ENCODE results near the gene HOXC12. TPM values are rescaled to one million over a fixed set of nuclear protein-coding genes. Genes with fewer than 3 reads are reported as not detected.

The HOXC12 gene
- total and polyA plus RNA-seq, 4 donors: not detected

DNA sequence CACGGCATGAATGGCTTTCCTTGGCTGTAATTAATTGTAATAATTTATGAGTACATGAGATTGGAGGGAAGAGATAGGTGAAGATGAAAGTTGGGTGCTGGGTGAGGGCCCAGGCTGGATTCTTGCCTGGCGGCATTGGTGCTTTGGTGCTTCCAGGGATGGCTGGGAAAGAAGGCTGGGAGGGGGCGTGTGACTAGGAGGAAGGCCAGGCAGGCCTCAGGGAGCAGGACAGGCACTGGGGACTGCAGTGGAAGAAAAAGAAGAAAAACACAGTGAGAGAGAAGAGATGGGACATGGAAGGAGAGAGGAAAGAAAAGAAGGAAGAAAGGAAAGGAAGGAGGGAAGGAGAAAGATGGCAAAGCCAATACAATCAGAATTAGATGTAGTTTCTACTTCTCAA lies 48.9 kb downstream of the HOXC12 start:
- Histone ChIP-seq H3K27me3 (ENCODE audit: control insufficient read depth in 4 of 4, insufficient read depth in 4 of 4, low read length in 3 of 4) (peaks cover 5 to 52% (median 12%) of the 10 kb centered on the region in 4 donors), H3K9me3 (ENCODE audit: control insufficient read depth in 4 of 4, low read length in 3 of 4) (no peaks in the 10 kb centered on the region), H3K27ac (ENCODE audit: low read depth in 1 of 2, low read length in 2 of 2) (no peak overlapping the region), H3K4me1 (ENCODE audit: control insufficient read depth in 4 of 4, insufficient read depth in 4 of 4, low read length in 3 of 4) (peaks cover 6 to 15% (median 10%) of the 10 kb centered on the region in 4 donors), H3K4me3 (ENCODE audit: low read depth in 1 of 3, low read length in 3 of 3) (no peak overlapping the region), H3K9ac (ENCODE audit: low read depth in 1 of 2, low read length in 2 of 2) (no peak overlapping the region), H3K36me3 (ENCODE audit: control insufficient read depth in 4 of 4, insufficient read depth in 3 of 4, low read depth in 1 of 4, low read length in 3 of 4) (no peaks in the 10 kb centered on the region)
- DNase-seq (ENCODE audit: low spot score): no peak
- WGBS: 26% methylated on average over 3 of the region's 3 CpGs
- TF ChIP-seq TAF1 (conservative IDR thresholded peaks at IDR 0.05) (no peak), JUND (IDR thresholded peaks at IDR 0.05) (no peak), RXRA (IDR thresholded peaks at IDR 0.05) (no peak), HNF4G (IDR thresholded peaks at IDR 0.05) (no peak)
- TF ChIP-seq, protein P1, sequence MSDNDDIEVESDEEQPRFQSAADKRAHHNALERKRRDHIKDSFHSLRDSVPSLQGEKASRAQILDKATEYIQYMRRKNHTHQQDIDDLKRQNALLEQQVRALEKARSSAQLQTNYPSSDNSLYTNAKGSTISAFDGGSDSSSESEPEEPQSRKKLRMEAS (IDR thresholded peaks at IDR 0.05): no peak

DNA sequence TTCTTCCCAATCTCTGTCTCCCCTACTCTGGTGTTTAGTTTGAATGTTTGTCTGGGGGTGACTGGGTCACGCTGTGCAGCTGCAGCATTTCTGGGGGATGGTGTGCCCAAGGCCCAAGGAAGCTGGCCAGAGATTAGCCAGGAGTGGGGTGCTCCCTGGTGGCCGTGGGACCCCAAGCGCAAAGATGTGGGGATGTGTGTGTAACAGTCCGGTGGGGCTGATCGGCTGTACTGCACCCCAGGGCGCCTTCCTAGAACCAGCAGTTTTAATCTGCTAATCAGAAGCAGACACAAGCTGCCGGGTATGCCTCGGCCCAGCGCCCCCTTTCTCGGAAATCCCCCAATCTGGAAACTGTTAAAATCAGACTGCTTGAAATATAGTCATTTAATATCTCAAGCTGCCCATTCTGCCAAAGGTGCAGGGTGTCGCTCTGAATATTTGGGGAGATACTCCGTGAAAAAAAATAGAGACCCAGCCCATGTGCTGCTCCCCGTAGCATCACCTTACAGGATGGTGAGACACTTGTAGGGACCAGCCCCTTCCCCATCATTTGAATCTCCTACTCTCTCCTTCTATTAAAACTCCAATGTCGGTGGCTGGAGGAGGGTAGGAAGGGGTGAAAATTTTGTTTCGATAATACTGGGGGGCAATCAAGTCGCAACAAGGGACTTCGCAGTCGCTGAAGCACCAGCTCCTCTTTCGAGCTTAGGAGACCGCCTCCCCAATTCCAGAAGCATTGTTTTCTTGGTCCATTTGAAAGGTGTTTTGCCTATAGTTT lies 49.5 kb downstream of the HOXC12 start:
- no peak overlapping the region for H3K27ac ChIP-seq (ENCODE audit: low read depth in 1 of 2, low read length in 2 of 2)
- H3K27me3 ChIP-seq (ENCODE audit: control insufficient read depth in 4 of 4, insufficient read depth in 4 of 4, low read length in 3 of 4): peaks cover 5 to 49% (median 12%) of the 10 kb centered on the region in 4 donors
- DNase-seq (ENCODE audit: low spot score): no peak
- TF ChIP-seq HNF4A (conservative IDR thresholded peaks at IDR 0.05) (no peak), HNF4G (IDR thresholded peaks at IDR 0.05) (no peak), RXRA (IDR thresholded peaks at IDR 0.05) (no peak), NR2F2 (IDR thresholded peaks at IDR 0.05) (no peak), EGR1 (IDR thresholded peaks at IDR 0.05; ENCODE audit: low read depth in 2 of 2) (no peak), GABPA (IDR thresholded peaks at IDR 0.05 in 1 of 2, conservative IDR thresholded peaks at IDR 0.05 in 1 of 2) (no peak), TAF1 (conservative IDR thresholded peaks at IDR 0.05) (no peak), FOXA2 (IDR thresholded peaks at IDR 0.05) (no peak), YY1 (IDR thresholded peaks at IDR 0.05) (no peak), FOXA1 (IDR thresholded peaks at IDR 0.05) (no peak), SP1 (IDR thresholded peaks at IDR 0.05) (no peak)
- TF ChIP-seq, protein P2, sequence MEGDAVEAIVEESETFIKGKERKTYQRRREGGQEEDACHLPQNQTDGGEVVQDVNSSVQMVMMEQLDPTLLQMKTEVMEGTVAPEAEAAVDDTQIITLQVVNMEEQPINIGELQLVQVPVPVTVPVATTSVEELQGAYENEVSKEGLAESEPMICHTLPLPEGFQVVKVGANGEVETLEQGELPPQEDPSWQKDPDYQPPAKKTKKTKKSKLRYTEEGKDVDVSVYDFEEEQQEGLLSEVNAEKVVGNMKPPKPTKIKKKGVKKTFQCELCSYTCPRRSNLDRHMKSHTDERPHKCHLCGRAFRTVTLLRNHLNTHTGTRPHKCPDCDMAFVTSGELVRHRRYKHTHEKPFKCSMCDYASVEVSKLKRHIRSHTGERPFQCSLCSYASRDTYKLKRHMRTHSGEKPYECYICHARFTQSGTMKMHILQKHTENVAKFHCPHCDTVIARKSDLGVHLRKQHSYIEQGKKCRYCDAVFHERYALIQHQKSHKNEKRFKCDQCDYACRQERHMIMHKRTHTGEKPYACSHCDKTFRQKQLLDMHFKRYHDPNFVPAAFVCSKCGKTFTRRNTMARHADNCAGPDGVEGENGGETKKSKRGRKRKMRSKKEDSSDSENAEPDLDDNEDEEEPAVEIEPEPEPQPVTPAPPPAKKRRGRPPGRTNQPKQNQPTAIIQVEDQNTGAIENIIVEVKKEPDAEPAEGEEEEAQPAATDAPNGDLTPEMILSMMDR (IDR thresholded peaks at IDR 0.05; ENCODE audit: low read depth, low read length, missing input control): no peak
- TF ChIP-seq, protein P1 (IDR thresholded peaks at IDR 0.05): no peak
- TF ChIP-seq, protein P3, sequence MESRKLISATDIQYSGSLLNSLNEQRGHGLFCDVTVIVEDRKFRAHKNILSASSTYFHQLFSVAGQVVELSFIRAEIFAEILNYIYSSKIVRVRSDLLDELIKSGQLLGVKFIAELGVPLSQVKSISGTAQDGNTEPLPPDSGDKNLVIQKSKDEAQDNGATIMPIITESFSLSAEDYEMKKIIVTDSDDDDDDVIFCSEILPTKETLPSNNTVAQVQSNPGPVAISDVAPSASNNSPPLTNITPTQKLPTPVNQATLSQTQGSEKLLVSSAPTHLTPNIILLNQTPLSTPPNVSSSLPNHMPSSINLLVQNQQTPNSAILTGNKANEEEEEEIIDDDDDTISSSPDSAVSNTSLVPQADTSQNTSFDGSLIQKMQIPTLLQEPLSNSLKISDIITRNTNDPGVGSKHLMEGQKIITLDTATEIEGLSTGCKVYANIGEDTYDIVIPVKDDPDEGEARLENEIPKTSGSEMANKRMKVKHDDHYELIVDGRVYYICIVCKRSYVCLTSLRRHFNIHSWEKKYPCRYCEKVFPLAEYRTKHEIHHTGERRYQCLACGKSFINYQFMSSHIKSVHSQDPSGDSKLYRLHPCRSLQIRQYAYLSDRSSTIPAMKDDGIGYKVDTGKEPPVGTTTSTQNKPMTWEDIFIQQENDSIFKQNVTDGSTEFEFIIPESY (IDR thresholded peaks at IDR 0.05): no peak
- TF ChIP-seq, protein P4, sequence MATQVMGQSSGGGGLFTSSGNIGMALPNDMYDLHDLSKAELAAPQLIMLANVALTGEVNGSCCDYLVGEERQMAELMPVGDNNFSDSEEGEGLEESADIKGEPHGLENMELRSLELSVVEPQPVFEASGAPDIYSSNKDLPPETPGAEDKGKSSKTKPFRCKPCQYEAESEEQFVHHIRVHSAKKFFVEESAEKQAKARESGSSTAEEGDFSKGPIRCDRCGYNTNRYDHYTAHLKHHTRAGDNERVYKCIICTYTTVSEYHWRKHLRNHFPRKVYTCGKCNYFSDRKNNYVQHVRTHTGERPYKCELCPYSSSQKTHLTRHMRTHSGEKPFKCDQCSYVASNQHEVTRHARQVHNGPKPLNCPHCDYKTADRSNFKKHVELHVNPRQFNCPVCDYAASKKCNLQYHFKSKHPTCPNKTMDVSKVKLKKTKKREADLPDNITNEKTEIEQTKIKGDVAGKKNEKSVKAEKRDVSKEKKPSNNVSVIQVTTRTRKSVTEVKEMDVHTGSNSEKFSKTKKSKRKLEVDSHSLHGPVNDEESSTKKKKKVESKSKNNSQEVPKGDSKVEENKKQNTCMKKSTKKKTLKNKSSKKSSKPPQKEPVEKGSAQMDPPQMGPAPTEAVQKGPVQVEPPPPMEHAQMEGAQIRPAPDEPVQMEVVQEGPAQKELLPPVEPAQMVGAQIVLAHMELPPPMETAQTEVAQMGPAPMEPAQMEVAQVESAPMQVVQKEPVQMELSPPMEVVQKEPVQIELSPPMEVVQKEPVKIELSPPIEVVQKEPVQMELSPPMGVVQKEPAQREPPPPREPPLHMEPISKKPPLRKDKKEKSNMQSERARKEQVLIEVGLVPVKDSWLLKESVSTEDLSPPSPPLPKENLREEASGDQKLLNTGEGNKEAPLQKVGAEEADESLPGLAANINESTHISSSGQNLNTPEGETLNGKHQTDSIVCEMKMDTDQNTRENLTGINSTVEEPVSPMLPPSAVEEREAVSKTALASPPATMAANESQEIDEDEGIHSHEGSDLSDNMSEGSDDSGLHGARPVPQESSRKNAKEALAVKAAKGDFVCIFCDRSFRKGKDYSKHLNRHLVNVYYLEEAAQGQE (IDR thresholded peaks at IDR 0.05): no peak
- TF ChIP-seq, protein P5, sequence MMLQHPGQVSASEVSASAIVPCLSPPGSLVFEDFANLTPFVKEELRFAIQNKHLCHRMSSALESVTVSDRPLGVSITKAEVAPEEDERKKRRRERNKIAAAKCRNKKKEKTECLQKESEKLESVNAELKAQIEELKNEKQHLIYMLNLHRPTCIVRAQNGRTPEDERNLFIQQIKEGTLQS (IDR thresholded peaks at IDR 0.05): no peak
- H3K36me3 ChIP-seq (ENCODE audit: control insufficient read depth in 4 of 4, insufficient read depth in 3 of 4, low read depth in 1 of 4, low read length in 3 of 4): no peaks in the 10 kb centered on the region
- H3K9ac ChIP-seq (ENCODE audit: low read depth in 1 of 2, low read length in 2 of 2): no peak overlapping the region
- peaks cover 6 to 16% (median 11%) of the 10 kb centered on the region in 4 donors for H3K4me1 ChIP-seq (ENCODE audit: control insufficient read depth in 4 of 4, insufficient read depth in 4 of 4, low read length in 3 of 4)
- H3K4me3 ChIP-seq (ENCODE audit: low read depth in 1 of 3, low read length in 3 of 3): no peak overlapping the region
- WGBS: 14% methylated on average over 20 of the region's 20 CpGs
- H3K9me3 ChIP-seq (ENCODE audit: control insufficient read depth in 4 of 4, low read length in 3 of 4): no peaks in the 10 kb centered on the region

Measured in liver (tissue), 9 donors.